ENCODE data around the gene TBCEL.

Gene TBCEL

DNA sequence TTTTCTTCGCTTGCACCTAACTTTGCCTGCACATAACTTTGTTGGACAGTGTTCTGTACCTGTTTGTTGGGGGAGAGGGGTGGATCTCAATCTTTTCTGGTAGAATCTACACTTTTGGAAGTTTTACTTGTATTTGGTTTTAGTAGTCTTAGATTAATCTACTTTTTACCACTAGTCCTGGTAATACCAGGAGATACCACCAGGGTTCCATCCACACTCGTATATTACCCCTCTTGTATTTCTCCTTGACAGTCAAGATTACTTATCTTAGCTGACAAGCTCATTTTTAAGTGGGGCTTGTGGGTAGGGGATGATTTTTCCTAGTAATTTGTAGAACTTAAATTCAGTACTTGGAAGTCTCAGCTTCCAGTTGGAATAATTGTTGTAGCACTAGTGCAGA, 39.8 kb downstream of the TBCEL start:
- H3K4me1 ChIP-seq (ENCODE audit: control insufficient read depth, insufficient read depth, low read length) = no peaks in the 10 kb centered on the region
- H3K9me3 ChIP-seq (ENCODE audit: control insufficient read depth, insufficient read depth, low read length) = no peaks in the 10 kb centered on the region
- H3K36me3 ChIP-seq (ENCODE audit: control insufficient read depth, insufficient read depth, low read length) = peaks cover 51% of the 10 kb centered on the region
- no peak overlapping the region for H3K4me3 ChIP-seq (ENCODE audit: low read depth, low read length)
- no peaks in the 10 kb centered on the region for H3K27me3 ChIP-seq (ENCODE audit: control insufficient read depth, insufficient read depth, low read length)
- no peak overlapping the region for H3K9ac ChIP-seq (ENCODE audit: low read depth, low read length)
- H3K27ac ChIP-seq (ENCODE audit: low read depth, low read length) = no peak overlapping the region

DNA sequence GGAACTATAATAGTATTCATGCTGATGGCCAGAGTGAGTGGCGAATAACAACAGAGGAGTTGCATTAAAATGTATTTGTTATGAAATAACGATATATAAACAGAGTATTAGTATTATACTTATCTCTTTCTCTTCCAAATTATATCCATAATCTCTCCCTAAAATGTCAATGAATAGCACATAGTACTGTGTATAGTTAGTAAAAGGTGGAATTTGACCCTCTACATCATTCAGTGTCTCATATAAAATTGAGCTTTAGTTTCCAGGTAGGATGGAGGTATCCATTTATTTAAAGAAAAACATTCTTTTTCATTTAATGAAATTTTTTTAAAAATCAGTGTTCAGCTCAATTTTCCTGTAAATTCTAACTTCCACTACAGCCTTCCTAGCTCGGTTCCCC, 42.7 kb downstream of the TBCEL start:
- Histone ChIP-seq H3K9ac (ENCODE audit: low read depth, low read length) (no peak overlapping the region), H3K4me1 (ENCODE audit: control insufficient read depth, insufficient read depth, low read length) (peaks cover 4% of the 10 kb centered on the region), H3K36me3 (ENCODE audit: control insufficient read depth, insufficient read depth, low read length) (peaks cover 28% of the 10 kb centered on the region), H3K4me3 (ENCODE audit: low read depth, low read length) (no peak overlapping the region), H3K9me3 (ENCODE audit: control insufficient read depth, insufficient read depth, low read length) (no peaks in the 10 kb centered on the region), H3K27me3 (ENCODE audit: control insufficient read depth, insufficient read depth, low read length) (no peaks in the 10 kb centered on the region), H3K27ac (ENCODE audit: low read depth, low read length) (no peak overlapping the region)

DNA sequence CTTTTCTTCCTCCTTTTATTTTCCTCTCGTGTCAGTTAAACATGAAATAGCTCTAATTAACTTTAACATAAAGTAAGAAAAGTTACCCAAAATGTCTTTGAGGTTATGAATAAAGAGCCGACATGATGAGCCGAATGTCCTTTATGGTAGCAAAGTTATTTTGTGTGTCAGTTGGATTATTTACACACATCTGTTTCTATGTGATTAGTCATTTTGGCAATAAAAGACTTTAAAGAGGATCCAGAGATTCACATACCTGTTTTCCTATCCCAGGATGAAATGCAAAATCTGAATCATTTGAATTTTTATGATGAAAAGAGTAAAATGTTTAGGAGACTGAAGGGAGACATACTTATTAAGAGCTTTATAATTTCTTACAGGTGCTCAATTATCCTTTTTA, 43.1 kb downstream of the TBCEL start:
- Histone ChIP-seq H3K36me3 (ENCODE audit: control insufficient read depth, insufficient read depth, low read length) (peaks cover 27% of the 10 kb centered on the region), H3K9ac (ENCODE audit: low read depth, low read length) (no peak overlapping the region), H3K4me1 (ENCODE audit: control insufficient read depth, insufficient read depth, low read length) (peaks cover 7% of the 10 kb centered on the region), H3K27ac (ENCODE audit: low read depth, low read length) (no peak overlapping the region), H3K9me3 (ENCODE audit: control insufficient read depth, insufficient read depth, low read length) (no peaks in the 10 kb centered on the region), H3K27me3 (ENCODE audit: control insufficient read depth, insufficient read depth, low read length) (no peaks in the 10 kb centered on the region), H3K4me3 (ENCODE audit: low read depth, low read length) (no peak overlapping the region)

DNA sequence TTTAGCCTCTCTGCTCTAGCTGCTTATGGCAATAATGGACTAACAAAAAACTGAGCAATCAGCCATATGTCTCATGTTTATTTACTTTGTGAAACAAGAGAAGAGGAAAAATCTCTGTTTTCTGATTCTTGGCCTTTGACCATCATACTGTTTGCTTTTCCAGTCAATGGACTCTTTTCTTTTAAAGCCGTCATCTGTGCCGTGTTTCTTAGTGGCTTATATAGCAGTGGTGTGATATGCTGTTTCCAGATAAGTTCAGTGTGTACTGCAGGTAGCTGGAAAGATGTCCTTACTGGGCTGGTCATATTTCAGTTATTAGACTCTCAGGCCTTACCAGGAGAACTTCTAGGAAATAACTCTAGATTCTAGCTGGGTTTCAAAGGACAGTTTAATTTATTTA, 43.6 kb downstream of the TBCEL start:
- Histone ChIP-seq H3K4me3 (ENCODE audit: low read depth, low read length) (no peak overlapping the region), H3K4me1 (ENCODE audit: control insufficient read depth, insufficient read depth, low read length) (peaks cover 9% of the 10 kb centered on the region), H3K9ac (ENCODE audit: low read depth, low read length) (no peak overlapping the region), H3K27me3 (ENCODE audit: control insufficient read depth, insufficient read depth, low read length) (no peaks in the 10 kb centered on the region), H3K36me3 (ENCODE audit: control insufficient read depth, insufficient read depth, low read length) (peaks cover 27% of the 10 kb centered on the region), H3K27ac (ENCODE audit: low read depth, low read length) (no peak overlapping the region), H3K9me3 (ENCODE audit: control insufficient read depth, insufficient read depth, low read length) (no peaks in the 10 kb centered on the region)

DNA sequence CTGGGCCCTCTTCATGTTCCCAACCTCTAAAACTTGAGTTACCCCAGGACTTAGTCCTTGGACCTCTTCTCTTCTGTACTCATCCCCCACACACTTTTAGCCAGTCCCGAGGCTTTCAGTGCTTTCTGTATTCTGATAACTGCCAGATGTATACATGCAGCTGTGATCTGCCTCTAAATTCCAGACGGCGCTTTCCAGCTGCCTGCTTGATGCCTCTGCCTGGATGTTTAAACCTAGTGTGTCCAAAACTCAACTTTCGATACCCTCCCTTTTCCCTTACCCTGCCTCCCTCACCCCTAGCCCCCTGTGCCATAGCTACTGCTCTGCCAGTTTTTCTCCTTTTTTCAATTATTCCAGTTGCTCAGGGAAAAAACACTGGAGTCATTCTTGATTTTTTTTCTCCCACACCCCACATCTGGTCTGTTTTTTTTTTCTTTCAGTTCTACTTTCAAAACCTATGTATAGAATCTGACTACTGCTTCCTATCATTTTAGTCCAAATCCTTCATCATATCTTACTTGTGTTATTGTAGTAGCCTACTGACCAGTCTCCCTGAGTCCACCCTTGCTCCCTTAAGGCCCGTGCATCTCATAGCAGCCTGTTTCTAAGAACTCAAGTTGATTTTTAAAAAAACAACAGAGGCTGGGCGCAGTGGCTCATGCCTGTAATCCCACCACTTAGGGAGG, 44.2 kb downstream of the TBCEL start:
- H3K9ac ChIP-seq (ENCODE audit: low read depth, low read length) = no peak overlapping the region
- H3K36me3 ChIP-seq (ENCODE audit: control insufficient read depth, insufficient read depth, low read length) = peaks cover 30% of the 10 kb centered on the region
- no peak overlapping the region for H3K4me3 ChIP-seq (ENCODE audit: low read depth, low read length)
- H3K9me3 ChIP-seq (ENCODE audit: control insufficient read depth, insufficient read depth, low read length) = no peaks in the 10 kb centered on the region
- no peaks in the 10 kb centered on the region for H3K27me3 ChIP-seq (ENCODE audit: control insufficient read depth, insufficient read depth, low read length)
- H3K4me1 ChIP-seq (ENCODE audit: control insufficient read depth, insufficient read depth, low read length) = peaks cover 9% of the 10 kb centered on the region
- no peak overlapping the region for H3K27ac ChIP-seq (ENCODE audit: low read depth, low read length)

DNA sequence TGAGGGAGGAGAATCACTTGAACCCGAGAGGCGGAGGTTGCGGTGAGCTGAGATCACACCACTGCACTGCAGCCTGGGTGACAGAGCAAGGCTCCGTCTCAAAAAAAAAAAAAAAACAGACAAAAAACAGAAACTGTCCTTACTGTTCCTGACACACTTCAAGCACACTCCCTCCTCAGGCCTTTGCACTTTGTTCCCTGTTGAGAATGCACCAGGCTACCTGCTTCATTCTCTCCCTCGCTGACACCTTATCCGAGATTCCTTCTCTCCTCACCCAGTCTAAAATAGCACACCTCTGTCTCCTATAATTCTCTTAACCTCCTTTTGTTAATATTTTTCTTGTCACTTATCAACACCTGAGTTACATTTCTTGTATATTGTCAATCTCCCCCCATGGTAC, 44.9 kb downstream of the TBCEL start:
- no peak overlapping the region for H3K9ac ChIP-seq (ENCODE audit: low read depth, low read length)
- H3K9me3 ChIP-seq (ENCODE audit: control insufficient read depth, insufficient read depth, low read length) = no peaks in the 10 kb centered on the region
- no peaks in the 10 kb centered on the region for H3K27me3 ChIP-seq (ENCODE audit: control insufficient read depth, insufficient read depth, low read length)
- peaks cover 9% of the 10 kb centered on the region for H3K4me1 ChIP-seq (ENCODE audit: control insufficient read depth, insufficient read depth, low read length)
- H3K27ac ChIP-seq (ENCODE audit: low read depth, low read length) = no peak overlapping the region
- H3K4me3 ChIP-seq (ENCODE audit: low read depth, low read length) = no peak overlapping the region
- peaks cover 26% of the 10 kb centered on the region for H3K36me3 ChIP-seq (ENCODE audit: control insufficient read depth, insufficient read depth, low read length)

DNA sequence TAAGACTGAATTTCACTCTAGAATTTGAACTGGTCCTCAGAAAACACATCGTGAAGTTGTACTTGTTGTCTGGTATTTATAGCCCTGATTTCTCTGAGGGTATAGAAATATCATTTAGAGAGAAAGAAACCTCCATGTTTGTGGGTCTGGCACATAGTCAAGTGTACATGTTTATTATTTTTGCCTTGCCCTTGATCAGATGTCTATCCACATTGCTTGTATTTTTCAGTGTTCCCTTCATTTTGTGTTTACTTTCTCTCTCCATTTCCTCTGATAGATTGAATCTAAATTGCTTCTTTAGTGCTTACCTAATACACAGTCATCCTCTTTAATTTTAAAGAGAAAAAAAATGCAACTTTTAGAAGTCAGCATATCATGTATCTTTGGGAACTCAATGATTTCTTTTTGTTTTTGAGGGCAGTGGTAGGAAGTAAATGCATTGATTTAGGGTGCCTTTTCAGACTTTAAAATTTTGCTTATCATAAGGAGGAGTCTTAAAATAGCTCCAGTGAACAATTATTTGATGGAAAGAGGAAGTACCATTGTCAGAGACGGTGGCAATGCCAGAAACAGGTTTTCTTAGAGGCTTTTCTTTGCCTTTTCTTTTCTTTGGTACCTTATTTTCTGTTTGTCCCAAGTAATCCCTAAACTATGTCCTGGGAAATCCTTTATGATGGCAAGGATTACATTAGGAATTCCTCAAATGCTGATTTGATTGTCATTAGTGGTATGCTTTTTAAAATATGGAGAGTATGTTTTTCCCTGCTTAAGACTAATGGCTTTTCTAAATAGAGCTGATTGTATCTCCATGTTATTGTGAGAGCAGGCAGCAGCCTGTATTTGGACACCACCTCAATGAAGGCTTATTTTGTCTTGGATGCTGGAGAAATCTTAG, 47.3 kb downstream of the TBCEL start:
- Histone ChIP-seq H3K9ac (ENCODE audit: low read depth, low read length) (no peak overlapping the region), H3K4me3 (ENCODE audit: low read depth, low read length) (no peak overlapping the region), H3K4me1 (ENCODE audit: control insufficient read depth, insufficient read depth, low read length) (peaks cover 9% of the 10 kb centered on the region), H3K36me3 (ENCODE audit: control insufficient read depth, insufficient read depth, low read length) (peaks cover 17% of the 10 kb centered on the region), H3K9me3 (ENCODE audit: control insufficient read depth, insufficient read depth, low read length) (no peaks in the 10 kb centered on the region), H3K27ac (ENCODE audit: low read depth, low read length) (peak overlapping the region; percentile 83), H3K27me3 (ENCODE audit: control insufficient read depth, insufficient read depth, low read length) (no peaks in the 10 kb centered on the region)

DNA sequence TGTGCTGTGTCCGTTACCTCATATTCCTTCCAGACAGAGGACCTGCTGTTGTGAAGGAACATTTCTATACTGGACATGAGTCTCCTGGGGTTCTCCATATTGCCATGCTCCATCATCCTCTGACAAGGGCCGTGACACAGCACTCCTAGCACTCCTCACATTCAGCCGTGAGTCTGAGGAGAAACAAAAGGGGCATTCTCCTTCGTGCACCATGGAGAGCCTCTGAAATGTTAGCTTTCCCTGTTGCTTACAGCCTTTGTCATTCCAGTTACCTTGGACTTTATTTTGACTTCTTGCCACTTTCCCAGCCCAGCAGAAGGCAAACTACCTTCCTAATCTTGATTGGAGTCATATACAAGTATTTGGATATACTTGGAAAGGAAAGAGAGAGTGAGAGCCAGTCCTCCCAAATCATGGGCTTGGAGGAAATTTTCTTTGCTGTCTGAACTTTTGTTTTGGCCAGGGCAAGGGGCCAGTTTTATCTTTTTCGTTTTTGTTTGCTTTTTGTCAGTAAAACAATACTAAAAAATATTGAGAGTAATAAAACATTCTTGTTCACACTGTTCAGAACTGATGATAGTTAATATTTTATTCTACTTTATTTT, 48.0 kb downstream of the TBCEL start:
- Histone ChIP-seq H3K27me3 (ENCODE audit: control insufficient read depth, insufficient read depth, low read length) (no peaks in the 10 kb centered on the region), H3K27ac (ENCODE audit: low read depth, low read length) (peak overlapping the region; percentile 83)

DNA sequence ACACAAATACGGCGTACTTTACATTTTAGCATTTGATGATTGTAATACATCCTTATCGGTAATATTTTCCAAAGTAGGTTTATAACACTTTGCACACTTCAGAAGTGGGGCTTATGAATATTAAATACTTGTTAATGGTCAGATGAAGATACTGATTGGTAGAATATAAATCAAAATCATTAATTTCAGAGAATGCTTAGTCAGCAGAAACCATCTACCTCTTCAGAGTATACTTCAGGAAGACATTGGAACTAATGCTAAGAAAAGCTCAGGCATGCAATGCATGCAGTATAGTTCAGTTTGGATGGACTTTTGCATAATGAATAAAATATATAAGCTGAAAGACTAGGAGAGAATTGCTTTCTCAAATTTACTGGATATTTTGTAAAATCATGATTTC, 57.4 kb downstream of the TBCEL start:
- H3K9ac ChIP-seq (ENCODE audit: low read depth, low read length) = no peak overlapping the region
- H3K9me3 ChIP-seq (ENCODE audit: control insufficient read depth, insufficient read depth, low read length) = no peaks in the 10 kb centered on the region
- no peaks in the 10 kb centered on the region for H3K4me1 ChIP-seq (ENCODE audit: control insufficient read depth, insufficient read depth, low read length)
- no peaks in the 10 kb centered on the region for H3K27me3 ChIP-seq (ENCODE audit: control insufficient read depth, insufficient read depth, low read length)
- no peak overlapping the region for H3K27ac ChIP-seq (ENCODE audit: low read depth, low read length)
- H3K36me3 ChIP-seq (ENCODE audit: control insufficient read depth, insufficient read depth, low read length) = no peaks in the 10 kb centered on the region
- no peak overlapping the region for H3K4me3 ChIP-seq (ENCODE audit: low read depth, low read length)

More for the DNA sequence above, 48.0 kb downstream of the TBCEL start:
- peaks cover 15% of the 10 kb centered on the region for H3K36me3 ChIP-seq (ENCODE audit: control insufficient read depth, insufficient read depth, low read length)
- no peak overlapping the region for H3K4me3 ChIP-seq (ENCODE audit: low read depth, low read length)
- H3K4me1 ChIP-seq (ENCODE audit: control insufficient read depth, insufficient read depth, low read length) = peaks cover 9% of the 10 kb centered on the region
- H3K9me3 ChIP-seq (ENCODE audit: control insufficient read depth, insufficient read depth, low read length) = no peaks in the 10 kb centered on the region
- H3K9ac ChIP-seq (ENCODE audit: low read depth, low read length) = no peak overlapping the region

DNA sequence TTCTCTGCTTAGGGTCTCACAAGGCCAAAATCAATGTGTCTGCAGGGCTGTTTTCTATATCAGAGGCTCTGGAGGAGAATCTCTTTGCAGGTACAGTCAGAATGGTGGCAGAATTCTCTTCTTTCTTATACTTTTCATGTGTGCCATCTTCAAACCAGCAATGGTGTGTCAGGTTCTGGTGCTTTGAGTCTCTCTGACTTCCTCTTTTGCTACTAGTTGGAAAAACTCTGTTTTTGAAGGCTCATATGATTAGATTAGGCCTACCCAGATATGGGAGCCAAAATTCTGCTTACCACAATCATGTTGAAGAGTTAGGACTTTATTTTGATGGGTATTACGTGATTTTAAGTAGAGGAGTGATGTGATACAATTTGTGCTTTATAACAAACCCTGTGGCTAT, 58.3 kb downstream of the TBCEL start:
- H3K36me3 ChIP-seq (ENCODE audit: control insufficient read depth, insufficient read depth, low read length) = peaks cover 8% of the 10 kb centered on the region
- H3K27me3 ChIP-seq (ENCODE audit: control insufficient read depth, insufficient read depth, low read length) = no peaks in the 10 kb centered on the region
- no peaks in the 10 kb centered on the region for H3K4me1 ChIP-seq (ENCODE audit: control insufficient read depth, insufficient read depth, low read length)
- H3K27ac ChIP-seq (ENCODE audit: low read depth, low read length) = no peak overlapping the region
- H3K9ac ChIP-seq (ENCODE audit: low read depth, low read length) = no peak overlapping the region
- H3K4me3 ChIP-seq (ENCODE audit: low read depth, low read length) = no peak overlapping the region
- no peaks in the 10 kb centered on the region for H3K9me3 ChIP-seq (ENCODE audit: control insufficient read depth, insufficient read depth, low read length)

DNA sequence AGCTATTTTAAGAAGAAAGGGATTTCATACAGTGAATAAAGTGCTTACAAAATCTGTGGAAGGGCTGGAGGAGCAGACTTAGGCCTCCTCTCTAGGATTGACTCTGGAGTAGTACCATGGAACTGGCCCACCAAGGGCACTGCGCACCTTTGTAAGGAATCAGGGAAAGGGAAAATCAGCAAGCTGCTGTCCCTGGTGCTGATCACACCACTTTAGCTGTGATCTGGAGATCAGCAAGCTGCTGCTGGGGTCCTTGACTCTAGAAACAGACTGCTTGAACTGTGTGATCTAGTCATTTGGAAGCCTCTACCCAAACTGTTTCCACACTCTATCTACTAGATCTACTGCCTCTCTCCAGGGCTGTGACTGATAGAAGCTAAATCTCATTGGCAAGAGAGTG, 58.8 kb downstream of the TBCEL start:
- Histone ChIP-seq H3K9ac (ENCODE audit: low read depth, low read length) (no peak overlapping the region), H3K27me3 (ENCODE audit: control insufficient read depth, insufficient read depth, low read length) (no peaks in the 10 kb centered on the region), H3K9me3 (ENCODE audit: control insufficient read depth, insufficient read depth, low read length) (no peaks in the 10 kb centered on the region), H3K4me3 (ENCODE audit: low read depth, low read length) (no peak overlapping the region), H3K27ac (ENCODE audit: low read depth, low read length) (no peak overlapping the region), H3K36me3 (ENCODE audit: control insufficient read depth, insufficient read depth, low read length) (peaks cover 13% of the 10 kb centered on the region), H3K4me1 (ENCODE audit: control insufficient read depth, insufficient read depth, low read length) (no peaks in the 10 kb centered on the region)

Measured in HUES48 (cell line).